Measurements from ENCODE around the gene TMC7. TPM values are rescaled to one million over a fixed set of nuclear protein-coding genes. Genes with fewer than 3 reads are reported as not detected.
"Not testable (repeated sequence)": the region's sequence is repeated elsewhere in the genome, so short reads cannot be mapped to it uniquely, and the experiment has no call there.

The TMC7 gene
- total RNA-seq, 2 donors from 2014 or later, result 11.7 to 12.7 TPM

DNA sequence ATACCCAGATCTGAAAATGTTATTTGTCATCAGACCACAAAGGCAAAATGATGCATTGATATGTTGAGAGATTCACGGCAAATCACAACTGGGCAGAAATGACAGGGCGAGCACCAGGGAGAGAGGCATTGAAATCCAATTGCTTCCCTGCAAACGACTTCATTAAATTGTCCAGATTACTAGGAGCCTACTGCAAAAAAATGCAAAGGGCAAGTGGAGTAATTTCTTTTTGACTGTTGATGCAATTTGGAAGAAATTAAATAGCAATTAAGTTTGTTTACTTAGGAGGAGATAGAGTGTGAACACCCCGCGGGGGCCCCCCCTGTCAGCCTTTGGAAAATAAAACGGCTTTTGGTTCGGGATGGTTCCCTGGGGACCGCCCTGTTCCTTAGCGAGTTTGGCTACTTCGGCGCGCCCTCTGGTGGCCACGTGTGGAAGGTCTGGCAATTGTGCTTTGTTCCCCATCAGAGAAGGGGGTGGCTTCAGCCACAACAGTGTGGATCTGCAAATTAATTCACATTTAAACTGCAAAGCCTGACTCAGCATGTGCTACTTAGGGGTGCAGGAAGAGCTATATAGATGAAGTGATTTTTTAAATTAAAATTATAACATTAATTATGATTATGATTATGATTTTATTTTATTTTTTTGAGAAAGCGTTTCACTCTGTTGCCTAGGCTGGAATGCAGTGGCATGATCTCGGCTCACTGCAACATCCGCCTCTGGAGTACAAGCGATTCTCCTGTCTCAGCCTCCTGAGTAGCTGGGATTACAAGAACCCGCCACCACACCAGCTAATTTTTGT, 14.5 kb upstream of the TMC7 start:
- DNase-seq (peak; percentile 66 to 88), ATAC-seq (peak; percentile 95)
- intact Hi-C loops (cut with DNase I, micrococcal nuclease), result no loop called here

DNA sequence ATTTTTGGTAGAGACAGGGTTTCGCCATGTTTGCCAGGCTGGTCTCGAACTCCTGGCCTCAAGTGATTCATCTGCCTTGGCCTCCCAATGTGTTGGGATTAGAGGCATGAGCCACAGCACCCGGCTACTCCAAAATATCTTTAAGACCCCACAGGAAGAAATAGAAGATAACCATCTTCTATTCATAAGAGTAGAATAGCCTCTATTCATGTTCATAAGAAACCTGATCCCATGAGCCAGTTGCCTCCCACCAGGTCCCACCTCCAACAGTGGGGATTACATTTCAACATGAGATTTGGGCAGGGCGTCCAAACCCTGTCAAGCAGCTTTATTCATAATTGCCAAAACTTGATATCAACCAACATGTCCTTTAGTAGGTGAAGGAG, 13.9 kb upstream of the TMC7 start:
- ATAC-seq (no peak), DNase-seq (no peak)
- intact Hi-C loops (cut with DNase I, micrococcal nuclease), result no loop called here

DNA sequence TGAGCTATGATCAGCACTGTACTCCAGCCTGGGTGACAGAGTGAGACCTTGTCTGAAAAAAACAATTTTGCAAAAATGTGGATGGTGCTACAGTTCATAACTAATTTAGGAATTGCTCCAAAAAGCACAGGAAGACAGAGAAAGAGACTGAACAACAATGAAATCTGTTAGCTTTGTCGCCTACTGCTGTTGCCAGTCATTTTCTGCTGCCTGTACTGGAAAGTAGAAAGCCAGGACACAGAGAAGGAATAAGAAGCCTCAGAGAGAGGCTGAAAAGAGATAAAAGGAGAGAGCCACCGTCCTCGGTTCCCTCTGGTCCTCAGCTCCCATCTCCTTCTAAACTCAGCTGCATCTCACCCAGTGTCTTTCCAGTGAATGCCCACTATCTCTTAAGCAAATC, 8.6 kb upstream of the TMC7 start:
- DNase-seq, result no peak
- intact Hi-C loops (cut with DNase I, micrococcal nuclease), result no loop called here
- no peak for ATAC-seq

DNA sequence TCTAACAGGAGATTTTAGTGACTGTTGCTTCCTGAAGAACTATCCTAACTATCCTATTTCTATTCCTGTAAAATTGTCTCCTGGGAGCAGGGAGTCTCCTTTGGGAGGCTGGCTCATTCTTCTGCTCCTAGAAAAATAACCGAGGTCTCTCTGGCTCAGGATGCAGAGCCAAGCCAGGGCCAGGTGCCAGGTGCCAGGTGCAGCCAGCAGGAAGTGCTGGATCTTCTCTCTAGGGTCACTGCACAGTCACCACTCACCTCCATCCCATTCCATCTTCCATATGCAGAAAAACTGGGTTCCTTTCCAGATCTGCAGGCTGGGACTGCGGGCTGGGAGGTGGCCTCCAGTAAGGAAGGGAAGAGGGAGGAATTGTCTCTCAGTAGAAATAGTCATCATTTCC, 3.8 kb upstream of the TMC7 start:
- DNase-seq (no peak), ATAC-seq (no peak)
- intact Hi-C loops (cut with DNase I, micrococcal nuclease), result no loop called here

DNA sequence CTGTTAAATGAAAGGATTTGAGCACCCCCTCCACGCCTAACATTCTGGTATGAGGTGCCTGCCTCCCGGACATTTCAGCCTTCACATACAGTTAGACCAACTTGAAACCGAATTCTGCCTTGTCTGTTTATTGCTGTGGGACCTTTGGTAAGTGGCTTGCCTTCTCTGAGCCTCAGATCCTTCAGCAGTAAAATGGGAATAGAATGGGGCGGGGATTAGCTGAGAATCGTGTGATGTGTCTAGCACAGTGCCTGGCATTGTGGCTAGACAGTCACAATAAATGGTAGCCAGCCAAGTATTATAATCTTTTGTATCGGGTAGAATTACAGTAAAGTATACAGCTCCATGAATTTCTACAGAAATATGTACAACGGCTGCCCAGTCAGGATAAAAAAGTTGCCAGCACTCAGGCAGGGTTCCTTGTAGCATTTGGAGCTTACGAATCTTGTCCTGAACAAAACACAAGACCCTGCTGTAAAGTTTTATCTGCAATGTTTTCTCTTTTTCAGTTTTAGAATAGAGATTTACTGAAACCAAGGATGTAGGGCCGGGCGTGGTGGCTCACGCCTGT, 786 bp downstream of the TMC7 start:
- intact Hi-C loops (cut with DNase I, micrococcal nuclease), result no loop called here
- ATAC-seq, result peak; percentile 46
- DNase-seq, result no peak

DNA sequence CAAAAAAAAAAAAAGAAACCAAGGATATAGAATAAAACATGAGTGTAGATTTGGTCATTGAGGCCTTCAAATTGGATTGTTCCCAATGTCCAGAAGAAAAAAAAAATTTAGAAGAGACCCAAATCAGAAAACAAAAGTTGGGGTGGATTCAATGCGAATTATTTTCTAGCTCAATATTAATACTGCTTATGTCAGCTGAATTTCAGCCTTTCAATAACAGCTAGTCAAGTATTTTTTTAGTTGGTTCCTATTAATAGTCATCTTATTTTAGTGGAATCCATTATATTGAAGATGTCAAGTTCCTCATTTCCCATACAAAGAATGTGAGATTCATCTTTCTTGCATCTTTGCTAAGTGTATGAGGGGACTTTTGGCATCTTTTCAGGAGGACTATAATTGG, 1.5 kb downstream of the TMC7 start:
- DNase-seq; intact Hi-C loops (cut with DNase I, micrococcal nuclease): not testable (repeated sequence)

DNA sequence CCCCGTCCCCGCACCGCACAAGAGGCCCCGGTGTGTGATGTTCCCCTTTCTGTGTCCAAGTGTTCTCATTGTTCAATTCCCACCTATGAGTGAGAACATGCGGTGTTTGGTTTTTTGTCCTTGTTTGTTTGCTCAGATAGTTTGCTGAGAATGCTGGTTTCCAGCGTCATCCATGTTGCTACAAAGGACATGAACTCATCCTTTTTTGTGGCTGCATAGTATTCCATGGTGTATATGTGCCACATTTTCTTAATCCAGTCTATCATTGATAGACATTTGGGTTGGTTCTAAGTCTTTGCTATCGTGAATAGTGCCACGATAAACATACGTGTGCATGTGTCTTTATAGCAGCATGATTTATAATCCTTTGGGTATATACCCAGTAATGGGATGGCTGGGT, 8.0 kb downstream of the TMC7 start:
- DNase-seq; intact Hi-C loops (cut with DNase I, micrococcal nuclease); ATAC-seq: not testable (repeated sequence)

More for the DNA sequence above, 1.5 kb downstream of the TMC7 start:
- not testable (repeated sequence) for ATAC-seq

DNA sequence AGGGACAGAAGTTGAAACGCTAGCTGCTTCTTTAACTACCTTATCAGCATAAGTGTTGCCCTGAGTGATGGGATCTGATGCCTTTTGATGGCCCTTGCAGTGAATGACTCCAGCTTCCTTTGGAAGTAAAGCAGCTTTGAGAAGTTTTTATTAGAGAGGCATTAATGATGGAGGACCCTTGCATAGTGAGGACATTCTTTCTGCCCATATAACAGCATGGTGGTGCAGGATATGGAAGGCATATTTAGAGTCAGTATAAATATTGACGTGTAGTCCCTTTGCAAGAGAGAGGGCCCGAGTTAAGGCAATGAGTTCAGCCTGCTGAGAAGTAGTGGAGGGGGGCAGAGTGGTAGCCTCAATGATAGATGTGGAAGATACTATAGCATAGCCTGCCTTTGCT, 9.8 kb downstream of the TMC7 start:
- DNase-seq; ATAC-seq; intact Hi-C loops (cut with DNase I, micrococcal nuclease): not testable (repeated sequence)

DNA sequence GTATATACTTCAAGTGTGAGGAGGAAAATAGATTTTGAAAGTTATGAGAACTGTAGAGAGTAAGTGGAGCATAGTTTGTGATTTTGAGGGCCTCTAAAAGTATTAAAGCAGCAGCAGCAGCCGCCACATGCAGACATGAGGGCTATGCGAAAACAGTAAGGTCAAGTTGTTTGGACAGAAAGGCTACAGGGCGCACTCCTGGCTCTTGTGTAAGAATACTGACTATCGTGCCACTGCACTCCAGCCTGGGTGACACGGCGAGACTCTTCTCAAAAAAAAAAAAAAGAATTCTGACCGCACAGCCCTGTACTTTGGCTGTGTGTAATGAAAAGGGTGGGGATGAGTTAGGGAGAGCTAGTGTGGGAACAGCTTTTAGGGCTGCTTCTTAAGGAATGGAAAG, 10.4 kb downstream of the TMC7 start:
- ATAC-seq; DNase-seq; intact Hi-C loops (cut with DNase I, micrococcal nuclease): not testable (repeated sequence)

DNA sequence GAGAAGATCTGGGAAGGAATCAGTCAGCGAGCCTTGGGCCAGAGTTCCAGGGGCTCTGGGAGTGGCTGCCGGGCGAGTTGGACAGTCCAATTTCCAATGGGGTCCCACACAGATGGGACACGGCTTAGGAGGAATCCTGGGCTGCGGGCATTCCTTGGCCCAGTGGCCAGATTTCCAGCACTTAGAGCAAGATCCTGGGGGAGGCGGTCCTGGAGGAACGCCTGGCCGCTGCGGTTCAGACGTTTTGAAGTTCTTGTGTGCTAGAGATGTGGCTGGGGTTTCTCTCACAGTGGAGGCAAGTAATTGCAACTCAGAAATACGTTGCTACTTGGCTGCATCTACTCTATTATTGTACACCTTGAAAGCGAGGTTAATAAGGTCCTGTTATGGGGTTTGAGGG, 11.7 kb downstream of the TMC7 start:
- DNase-seq; intact Hi-C loops (cut with DNase I, micrococcal nuclease); ATAC-seq: not testable (repeated sequence)

DNA sequence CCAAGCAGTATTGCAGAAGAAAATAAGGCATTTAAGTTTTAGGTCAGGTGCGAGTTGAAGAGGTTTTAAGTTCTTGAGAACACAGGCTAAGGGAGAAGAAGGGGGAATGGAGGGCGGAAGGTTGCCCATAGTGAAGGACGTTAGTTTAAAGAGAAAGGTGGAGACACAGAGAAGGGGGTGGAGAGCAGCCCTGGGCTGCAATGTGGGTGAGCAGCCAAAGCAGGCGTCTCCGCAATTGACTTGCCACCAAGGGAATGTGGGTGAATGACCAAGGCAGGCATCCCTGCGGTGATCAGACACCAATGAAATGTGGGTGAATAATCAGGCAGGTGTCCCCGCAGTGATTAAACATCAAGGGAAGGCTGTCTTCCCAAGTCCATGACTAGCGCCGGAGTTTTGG, 12.8 kb downstream of the TMC7 start:
- not testable (repeated sequence) for ATAC-seq, DNase-seq

DNA sequence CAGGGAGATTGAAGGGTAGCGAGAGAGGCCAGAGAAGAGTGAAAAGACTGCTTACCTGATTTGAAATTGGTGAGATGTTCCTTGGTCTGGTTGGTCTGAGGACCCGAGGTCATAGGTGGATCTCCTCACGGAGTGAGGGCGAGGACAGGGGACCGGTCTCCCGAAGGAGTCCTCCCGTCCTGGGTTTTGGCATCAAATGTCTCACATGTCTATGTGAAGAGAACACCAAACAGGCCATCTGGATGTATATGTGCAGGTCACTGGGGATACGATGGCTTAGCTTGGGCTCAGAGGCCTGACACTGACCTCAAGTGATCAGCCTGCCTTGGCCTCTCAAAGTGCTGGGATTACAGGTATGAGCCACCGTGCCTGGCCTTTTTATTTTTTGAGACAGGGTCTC, 13.3 kb downstream of the TMC7 start:
- ATAC-seq; DNase-seq; intact Hi-C loops (cut with DNase I, micrococcal nuclease): not testable (repeated sequence)

More for the DNA sequence above, 12.8 kb downstream of the TMC7 start:
- intact Hi-C loops (cut with DNase I, micrococcal nuclease), result not testable (repeated sequence)

DNA sequence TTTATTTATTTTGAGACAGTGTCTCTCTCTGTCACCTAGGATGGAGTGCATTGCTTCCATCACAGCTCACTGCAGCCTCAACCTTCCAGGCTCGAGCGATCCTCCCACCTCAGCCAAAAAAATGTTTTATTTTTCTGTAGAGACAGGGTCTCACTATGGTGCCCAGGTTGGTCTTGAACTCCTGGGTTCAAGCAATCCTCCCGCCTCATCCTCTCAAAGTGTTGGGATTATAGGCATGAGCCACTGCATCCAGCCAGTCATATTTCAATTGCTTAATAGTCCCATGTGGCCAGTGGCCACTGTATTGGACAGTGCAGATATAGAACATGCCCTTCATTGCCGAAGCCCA, 15.3 kb downstream of the TMC7 start:
- ATAC-seq (no peak), DNase-seq (no peak)
- intact Hi-C loops (cut with DNase I, micrococcal nuclease), result no loop called here

DNA sequence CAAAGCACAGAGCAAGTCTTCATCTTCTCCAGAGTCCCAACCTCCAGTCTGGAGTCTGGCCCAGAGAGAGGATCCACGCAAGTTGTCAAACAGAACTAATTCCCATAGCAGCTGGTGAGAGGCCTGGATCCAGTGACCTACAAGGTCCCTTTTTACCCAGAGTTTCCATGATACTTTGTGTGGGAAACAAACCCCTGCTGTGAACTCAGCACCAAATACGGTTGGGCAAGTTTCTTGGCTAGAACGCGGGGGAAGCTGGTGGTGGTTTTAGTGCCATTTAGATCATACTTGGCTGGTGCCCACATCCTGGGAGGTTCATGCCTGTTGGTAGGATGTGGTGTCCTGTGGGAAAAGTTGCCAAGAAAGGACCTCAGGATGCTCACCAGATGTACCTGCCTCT, 18.1 kb downstream of the TMC7 start:
- intact Hi-C loops (cut with DNase I, micrococcal nuclease), result no loop called here
- ATAC-seq (no peak), DNase-seq (no peak)

DNA sequence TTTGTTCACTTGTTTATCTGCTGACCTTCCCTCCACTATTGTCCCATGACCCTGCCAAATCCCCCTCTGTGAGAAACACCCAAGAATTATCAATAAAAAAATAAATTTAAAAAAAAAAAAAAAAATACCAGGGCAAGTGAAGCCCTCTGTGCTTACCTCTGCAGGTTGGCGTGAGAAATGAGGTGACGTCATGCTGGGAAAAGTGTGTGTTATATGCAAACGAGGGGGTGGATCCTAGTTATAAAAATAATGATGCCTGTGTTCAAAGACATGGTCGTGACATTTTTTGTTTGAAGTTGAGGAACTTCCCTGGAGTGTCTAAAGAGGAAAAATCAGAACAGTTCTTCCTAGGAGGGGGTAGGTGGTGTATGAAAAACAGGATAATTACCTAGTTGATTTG, 20.2 kb downstream of the TMC7 start:
- ATAC-seq, result no peak
- intact Hi-C loops (cut with DNase I, micrococcal nuclease), result no loop called here
- DNase-seq, result no peak

DNA sequence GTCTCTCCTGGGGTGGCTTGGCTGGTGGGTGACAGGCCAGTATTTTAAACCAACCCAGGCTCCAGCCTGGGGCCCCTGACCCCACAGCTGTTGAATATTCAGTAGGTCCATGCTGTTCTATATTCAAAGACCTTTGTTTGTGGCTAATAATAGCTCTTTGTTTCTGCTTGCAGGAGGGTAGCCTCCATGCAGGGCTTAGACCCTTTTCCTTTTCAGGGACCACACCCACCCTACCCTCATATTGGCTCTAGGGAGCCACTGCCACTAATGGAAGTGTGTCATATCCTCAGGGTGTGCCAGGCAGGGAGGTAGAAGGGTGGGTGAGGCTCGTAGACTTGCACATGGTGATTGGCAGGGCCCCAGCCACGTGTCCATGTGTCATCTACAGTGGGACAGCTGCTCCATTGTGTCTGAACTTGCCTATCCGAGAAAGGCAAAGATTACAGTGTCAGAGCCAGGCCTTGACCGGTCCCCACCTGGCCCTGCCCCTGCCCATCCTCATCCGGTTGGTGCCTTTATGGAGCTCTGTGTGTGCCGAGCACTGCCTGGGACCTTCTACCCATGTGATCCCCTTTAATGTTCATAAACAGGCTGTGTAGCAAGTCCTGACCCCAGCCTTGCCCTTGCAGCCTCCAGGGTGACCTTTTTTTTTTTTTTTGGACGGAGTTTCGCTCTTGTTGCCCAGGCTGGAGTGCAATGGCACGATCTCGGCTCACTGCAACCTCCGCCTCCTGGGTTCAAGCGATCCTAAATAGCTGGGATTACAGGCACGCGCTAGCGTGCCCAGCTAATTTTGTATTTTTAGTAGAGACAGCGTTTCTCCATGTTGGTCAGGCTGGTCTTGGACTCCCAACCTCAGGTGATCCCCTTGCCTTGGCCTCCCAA, 22.1 kb downstream of the TMC7 start:
- DNase-seq, result peak; percentile 77 to 89
- ATAC-seq, result peak; percentile 96

DNA sequence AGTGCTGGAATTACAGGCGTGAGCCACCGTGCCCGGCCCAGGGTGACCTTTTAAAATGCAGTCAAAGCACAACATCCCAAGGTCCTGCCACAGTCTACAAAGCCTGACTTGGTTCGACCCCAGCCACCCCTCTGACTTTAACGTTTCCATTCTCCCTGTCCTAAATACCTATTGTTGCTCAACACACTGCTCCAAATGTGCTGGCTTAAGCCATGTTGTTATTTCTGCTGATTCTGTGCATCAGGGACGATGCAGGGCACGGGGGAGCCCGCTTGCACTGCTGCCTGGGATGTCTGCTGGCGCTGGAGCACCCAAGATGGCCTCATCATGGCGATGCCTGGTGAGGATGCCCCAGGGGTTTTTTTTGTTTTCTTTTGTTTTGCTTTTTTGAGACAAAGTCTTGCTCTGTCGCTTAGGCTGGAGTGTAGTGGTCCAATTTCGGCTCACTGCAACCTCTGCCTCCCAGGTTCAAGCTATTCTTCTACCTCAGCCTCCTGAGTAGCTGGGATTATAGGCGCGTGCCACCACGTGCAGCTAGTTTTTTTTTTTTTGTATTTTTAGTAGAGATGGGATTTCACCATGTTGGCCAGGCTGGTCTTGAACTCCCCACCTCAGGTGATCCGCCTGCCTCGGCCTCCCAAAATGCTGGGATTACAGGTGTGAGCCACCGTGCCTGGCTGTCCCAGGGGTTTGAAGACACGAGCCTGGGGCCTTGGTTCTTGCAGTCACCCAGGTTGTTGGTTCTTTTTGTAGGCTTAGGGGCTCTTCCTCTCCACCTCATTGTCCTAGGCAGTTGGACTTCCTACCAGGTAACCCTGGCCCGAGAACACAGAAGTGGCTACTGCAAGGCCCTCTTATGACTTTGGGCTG, 22.9 kb downstream of the TMC7 start:
- ATAC-seq (no peak), DNase-seq (no peak)
- intact Hi-C loops (cut with DNase I, micrococcal nuclease), result no loop called here

More for the DNA sequence above, 22.1 kb downstream of the TMC7 start:
- intact Hi-C loops (cut with DNase I, micrococcal nuclease), result no loop called here

DNA sequence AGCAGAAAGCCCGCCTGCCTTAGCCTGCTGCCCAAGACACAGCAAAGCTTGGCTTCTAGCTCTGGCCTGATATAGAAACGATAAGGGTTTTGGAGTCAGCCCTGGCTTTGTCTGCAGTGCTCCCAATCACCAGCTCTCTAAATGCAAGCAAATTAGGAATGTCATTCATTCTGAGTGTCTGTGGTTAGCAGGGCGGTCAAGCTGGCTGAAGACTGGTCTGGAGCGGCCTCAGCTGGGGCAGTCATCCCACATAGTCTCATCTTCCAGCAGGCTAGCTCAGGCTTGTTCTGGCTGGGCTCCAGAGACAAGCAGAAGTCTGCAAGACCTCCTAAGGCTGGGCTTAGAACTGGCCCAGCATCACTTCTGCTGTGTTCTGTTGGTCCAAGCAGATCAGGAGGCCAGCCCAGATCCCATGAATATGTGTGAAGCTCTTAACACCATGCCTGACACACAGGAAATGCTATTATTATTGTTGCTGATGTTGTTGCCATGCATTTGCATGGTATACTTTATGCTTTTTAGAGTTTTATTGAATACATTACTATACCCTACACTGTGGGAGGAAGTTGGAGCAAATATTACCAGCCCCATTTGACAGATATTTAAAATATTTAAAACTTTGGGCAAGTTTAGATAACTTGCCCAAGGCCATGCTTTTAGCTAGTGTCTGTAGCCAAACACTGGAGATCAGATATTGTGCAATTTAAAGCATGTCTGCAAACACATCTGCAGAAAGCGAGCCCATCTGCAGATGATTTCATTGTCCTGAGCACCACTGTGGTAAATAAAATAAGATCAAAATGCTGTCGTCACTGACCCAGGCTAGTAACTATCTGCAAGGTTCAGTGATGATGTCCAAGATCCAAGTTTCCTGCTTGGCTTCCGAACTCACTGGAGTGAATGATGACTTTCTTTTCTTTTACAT, 24.8 kb downstream of the TMC7 start:
- intact Hi-C loops (cut with DNase I, micrococcal nuclease), result no loop called here
- DNase-seq (no peak), ATAC-seq (no peak)

All from left colon (tissue), 2 donors.